Ecto neural progenitor cell (in vitro differentiated cells): ENCODE results near the gene EGLN3.
"Not testable (repeated sequence)": the region's sequence is repeated elsewhere in the genome, so short reads cannot be mapped to it uniquely, and the experiment has no call there.

Experiments used
- DNase-seq: peaks from one replicate; pipeline ENCODE4 v3.0.0-alpha.2; 2018; ENCODE audit warnings: low spot score

Gene EGLN3

DNA sequence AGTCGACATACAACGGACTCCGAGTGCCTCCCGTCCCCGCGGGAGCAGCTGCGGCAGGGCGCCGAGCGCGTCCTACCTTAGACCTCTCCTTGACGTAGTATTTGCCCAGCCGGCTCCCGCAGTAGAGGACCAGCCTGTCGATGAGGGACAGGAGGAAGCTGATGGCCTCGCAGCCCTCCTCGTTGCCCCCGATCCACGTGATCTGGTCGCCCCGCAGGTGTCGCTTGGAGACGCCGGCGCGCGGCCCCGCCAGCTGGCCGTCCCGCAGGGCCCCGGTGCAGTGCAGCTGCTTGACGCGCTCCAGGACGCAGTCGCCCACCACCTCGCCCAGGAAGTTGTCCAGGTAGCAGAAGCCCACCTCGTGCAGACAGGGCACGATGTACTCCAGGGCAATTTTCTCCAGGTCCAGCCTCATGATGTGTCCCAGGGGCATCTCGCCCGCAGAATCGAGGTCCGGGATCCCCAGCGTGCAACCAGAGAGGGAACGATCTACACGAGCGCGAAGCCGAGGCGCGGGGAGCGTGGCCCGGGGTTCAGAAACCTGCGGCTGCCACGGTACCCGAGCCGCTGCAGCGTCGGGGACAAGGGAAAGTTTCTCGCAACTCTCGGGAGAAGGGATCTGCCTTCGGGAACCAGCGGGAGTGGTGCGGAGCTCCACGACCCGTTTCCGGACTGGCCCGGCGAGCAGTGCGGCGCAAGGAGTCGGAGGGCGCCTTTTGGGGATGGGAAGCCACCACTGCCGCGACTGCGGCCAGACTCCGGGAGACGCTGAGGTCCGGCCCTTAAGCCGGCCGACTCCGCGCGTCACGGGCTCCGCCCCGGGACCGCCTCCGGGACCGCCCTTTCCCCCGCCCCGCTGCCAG, at the start of gene EGLN3:
Gene EGLN3 (minus strand): TSS at position 755 of the 863 bp plus-strand sequence. CDS start 322 bp downstream, at position 433.
- peak; percentile 95 for DNase-seq

DNA sequence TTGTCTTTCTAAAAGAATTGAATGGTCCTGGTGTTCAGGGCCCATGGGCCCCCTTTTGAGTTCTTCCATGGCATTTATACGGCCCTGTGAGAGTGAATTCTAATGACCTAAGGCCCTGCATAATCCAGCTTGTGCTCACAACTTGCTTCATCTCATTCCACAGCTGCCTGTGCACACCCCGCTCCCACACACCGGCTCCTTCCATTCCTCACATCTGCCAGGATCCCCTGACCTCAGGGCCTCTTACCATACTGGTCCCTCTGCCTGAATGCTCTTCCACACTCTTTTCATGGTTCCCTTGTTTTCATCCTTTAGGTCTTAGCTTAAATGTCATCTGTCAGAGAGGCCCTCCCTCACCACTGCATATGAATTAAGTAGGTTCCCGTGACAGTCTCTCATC, 49.5 kb upstream of the EGLN3 start:
- no peak for DNase-seq

DNA sequence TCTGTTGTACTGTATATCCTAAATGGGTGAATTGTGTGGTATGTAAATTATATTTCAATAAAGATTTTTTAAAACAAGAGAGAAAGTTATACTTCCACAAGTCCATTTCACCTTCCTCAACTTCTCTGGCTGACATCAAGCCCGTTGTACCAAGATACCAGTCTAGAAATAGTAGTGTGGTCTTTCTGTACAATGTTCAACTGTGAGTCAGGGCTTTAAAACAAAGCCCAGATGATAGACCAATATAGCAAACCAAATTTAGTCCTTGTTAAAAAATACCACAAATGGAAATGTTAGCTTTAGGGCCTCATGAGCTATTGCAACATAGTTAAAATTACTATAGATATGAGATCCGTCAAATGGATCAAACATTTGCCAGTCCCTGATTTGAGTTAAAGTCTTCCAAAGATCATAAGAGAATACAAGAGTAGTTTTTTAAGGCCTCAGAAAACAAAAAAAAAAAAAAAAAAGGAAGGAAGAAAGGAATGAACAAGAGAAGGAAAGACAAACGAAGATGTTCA, 49.0 kb upstream of the EGLN3 start:
- no peak for DNase-seq

DNA sequence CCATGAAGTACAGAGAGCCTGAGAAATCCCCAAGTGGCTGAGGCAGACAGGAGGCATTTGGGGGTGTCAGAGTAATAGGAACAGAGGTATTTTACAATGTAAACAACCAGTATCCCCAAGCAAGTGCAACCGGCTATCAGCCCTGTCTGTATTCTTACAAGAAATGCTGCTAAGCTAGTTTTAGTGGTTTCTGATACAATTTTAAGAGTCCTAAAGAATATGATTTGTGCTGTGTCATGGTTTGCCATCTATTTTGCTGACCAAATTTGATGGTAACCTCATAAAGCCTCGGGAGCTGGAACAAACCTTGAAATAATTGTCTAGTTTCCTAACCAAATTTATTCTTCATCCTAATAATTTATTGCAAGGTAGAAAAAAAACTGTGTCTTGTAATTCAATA, 46.7 kb upstream of the EGLN3 start:
- DNase-seq, result no peak

DNA sequence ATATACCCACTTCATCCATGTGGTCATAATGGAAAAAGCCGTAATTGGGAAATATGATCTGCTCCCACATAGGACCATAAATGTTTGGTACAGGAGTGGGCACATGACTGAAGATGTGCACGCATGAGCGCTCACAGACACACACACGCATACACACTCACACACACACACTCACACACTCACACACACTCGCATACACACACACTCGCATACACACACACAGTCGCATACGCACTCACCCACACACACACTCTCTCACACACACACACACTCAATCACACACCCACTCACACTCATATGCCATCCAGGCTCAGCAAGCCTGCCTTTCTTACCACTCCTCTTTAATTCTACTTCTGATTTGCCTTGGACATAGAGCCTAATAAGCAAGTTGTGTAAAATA, 45.6 kb upstream of the EGLN3 start:
- no peak for DNase-seq

DNA sequence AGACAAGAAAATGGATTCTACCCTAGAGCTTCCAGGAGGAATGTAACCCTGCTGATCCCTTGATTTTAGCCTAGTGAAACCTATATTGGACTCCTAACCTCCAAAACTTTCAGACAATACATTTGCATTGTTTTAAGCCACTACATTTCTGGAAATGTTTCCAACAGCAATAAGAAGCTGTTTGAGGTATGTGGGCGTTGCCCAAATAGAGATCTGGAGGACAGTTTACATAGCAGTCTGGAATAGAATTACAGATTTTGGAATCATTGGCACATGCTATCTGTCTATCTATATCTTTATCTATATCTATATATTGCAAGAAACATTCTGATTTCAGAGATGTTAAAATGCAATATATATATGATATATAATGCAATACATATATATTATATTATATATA, 42.4 kb upstream of the EGLN3 start:
- DNase-seq, result no peak

DNA sequence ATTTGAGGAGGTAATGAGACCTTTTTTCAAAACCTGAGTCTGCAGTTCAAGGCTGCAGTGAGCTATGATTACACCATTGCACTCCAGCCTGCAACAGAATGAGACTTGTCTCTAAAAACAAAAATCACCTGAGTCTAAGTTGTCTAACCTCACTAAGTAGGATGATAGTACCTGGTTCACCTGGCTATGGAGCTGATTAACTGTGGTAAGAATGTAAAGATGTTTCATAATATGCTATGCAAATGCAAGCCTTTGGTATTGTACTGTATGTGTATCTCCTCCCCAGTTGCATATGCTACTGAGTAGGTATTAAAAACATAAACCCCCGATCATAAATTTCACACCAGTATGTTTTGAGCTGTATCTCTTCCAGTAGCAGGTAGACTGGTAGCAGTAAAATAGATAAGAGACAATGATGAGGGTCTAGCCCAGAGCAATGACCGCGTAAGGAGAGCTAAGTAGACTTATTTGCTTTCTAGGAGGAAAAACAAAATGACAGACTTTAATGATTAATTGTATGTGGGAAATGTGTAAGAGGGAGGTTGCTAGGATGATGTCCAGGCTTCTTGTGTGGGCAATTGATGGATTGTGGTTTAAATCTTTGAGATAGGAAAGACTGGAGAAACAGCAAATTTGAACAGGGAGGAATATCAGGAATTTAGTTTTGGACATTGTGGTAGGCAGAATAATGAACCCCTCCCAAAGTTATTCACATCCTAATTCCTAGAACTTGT, 41.6 kb upstream of the EGLN3 start:
- no peak for DNase-seq

DNA sequence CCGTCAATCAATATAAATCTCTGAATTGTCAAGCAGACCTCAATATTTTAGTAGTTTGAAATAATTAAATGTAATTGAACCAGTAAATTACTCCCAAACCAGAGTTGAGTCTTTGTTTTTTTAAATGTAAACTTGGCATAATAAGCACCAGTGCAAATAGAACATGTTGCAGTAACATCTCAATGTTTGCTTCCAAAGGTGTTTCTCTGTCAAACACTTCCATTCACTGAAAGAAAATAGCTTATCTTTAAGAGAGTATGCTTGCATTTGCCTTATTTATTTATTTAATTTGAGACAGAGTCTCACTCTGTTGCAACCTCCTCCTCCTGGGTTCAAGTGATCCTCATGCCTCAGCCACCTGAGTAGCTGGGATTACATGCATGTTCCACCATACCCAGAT, 39.9 kb upstream of the EGLN3 start:
- no peak for DNase-seq

DNA sequence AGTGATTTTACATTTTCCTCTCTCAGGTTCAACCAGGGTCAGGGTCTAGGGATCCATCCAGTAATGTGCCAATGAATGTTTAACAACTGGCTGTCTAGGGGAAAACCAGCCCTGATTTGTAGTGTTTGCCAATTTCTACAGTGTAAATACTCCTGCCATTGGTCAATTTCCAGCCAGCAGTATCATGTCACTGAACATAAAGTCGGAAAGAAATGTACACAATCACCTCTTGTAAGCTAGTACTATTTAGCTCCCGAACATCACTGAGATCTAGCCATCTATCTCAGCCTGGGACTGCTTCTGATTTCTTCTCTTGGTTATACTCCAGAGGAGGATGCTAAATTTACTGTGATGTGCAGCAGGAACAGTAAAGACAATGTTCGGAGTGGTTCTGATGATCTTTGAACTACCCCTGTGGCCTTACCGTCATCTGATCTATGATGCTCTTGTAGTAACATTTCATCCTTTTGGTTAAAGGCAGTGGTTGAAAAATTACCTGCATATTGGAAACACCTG, 36.7 kb upstream of the EGLN3 start:
- DNase-seq, result no peak

DNA sequence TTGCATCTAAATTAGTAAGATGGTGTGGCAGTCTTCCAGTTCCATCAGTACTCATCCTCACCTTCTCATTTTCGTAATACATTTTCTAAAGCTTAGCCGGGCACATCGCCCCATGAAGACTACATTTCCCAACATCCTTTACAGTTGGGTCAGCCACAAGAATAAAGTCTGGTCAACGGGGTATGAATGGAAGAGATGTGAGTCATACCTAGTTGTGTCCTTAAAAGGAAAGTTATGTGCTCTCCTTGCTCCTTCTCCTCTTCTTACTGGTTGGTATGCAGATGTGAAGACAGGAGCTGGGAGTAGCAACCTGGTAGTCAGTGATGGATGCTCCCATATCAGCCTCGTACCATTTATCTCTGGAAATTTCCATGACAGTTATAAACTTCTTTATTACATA, 35.9 kb upstream of the EGLN3 start:
- no peak for DNase-seq

DNA sequence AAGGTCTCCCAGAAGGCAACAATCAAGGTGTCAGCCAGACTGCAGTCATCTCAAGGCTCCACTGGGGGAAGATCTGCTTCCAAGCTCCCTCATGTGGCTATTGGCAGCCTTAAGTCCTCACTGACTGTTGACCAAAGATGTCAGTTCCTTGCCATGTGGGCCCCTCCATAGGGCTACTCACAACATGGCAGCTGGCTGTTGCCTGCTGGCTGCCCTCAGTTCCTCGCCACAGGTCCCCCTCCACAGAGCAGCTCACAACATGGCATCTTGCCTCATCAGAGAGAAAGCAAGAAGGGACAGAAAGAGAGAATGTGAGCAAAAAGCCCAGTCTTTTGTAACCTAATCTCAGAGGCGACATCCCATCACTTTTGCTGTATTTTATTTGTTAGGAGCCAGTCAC, 34.4 kb upstream of the EGLN3 start:
- no peak for DNase-seq

DNA sequence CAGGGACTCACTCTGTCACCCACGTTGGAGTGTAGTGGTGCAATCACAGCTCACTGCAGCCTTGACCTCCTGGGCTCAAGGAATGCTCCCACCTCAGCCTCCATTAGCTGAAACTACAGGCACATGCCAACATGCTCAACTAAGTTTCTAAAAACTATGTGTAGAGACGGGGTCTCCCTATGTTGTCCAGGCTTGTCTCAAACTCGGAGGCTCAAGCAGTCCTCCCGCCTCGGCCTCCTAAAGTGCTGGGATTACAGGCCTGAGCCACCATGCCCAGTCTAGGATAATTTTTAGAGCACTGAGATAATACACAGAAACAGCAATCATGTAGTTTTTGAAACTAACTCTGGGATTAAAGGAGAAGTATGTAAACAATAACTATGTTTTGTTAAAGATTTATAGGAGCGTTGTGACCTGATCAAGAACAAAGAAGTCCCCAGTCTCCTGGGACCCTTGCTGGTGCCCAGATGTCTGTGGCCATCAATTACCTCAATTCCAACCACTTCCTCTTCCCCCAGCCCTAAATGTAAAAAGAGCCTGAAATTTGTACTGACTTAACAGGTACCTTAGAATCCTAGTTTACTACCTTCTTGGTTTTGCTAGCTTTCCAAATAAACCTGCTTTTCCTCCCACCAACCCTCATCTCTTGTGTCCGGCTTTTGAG, 28.9 kb upstream of the EGLN3 start:
- DNase-seq, result no peak

DNA sequence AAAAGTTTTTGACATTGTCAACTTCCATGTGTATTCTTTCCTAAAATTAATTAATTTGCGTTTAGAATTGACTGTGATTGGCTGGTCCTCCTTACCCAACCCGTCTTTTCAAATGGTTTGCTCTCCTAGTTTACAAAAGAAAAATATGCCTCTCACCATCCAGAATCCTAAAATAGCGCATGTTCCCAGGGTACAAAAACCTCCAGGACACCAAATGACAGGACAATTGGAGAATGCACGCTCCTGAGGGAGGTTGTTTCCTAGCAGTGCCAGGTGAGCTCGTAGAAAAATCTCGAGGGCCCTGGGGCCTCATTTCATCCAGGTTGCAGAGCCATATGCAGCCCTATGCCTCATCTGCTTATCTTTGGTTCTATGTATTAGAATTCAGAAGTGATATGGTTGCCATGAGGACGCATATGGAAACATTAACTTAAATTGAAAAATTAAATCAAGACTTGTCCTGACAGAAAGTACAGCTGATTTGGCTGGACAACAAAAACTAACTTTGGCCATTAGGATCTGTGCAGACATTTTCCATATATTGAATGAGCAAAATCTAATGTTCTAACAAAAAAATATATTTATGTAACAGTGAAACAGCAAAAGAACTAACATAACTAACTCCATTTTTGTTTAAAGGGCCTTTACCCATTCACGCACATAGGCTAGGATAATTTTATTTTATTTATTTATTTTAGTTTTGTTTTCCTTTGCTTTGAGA, 28.2 kb upstream of the EGLN3 start:
- DNase-seq, result no peak

DNA sequence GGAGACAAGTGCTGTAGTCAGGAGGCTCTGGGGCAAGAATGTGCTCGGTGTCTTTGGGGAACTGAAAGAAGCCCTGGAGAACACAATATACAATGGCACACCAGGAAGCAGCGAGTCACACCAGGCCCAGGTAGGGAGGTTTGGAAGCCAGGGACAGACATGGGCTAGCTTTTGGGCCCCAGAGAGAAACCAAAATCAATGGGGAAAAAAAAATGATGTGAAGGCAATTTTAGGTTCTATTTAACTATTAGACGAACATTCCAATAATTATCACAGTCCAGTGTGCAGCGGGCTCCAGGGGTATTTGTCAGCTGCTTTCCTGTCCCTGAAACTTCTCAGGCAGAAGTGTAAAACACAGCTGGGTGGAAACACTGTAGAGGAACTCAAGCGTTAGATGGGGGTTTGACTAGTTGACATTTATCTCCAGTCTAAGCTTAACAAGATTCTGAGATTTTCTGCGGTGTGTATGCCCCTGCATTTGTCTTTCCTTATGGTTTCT, 21.8 kb upstream of the EGLN3 start:
- DNase-seq, result no peak

DNA sequence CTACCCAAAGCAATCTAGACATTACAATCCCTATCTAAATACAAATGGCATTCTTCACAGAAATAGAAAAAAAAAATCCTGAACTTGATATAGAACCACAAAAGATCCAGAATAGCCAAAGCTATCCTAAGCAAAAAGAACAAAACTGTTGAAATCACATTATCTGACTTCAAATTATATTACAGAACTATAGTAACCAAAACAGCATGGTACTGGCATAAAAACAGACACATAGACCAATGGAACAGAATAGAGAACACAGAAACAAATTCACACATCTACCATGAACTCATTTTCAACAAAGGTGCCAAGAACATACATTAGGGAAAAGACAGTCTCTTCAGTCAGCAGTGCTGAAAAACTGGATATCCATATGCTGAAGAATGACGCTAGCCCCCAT, 19.0 kb upstream of the EGLN3 start:
- not testable (repeated sequence) for DNase-seq

DNA sequence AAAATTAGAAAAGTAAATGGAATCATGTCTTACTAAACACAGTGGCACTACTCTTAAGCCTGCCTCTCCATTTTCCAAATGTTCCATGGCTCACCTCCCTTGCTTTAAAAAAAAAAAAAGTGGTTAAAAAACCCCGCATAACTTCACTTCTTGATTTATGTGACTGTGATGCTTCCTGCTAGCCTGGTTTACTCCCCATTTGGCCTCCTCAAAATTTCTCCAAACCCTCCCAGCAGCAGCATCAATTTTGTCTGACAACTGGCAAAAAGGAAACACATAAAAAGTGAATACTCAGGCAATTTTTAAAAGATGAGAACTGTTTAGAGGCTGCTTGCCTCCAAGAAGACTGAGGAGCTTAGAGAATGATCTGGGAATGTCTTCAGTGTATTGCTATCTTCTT, 17.8 kb upstream of the EGLN3 start:
- DNase-seq, result no peak

DNA sequence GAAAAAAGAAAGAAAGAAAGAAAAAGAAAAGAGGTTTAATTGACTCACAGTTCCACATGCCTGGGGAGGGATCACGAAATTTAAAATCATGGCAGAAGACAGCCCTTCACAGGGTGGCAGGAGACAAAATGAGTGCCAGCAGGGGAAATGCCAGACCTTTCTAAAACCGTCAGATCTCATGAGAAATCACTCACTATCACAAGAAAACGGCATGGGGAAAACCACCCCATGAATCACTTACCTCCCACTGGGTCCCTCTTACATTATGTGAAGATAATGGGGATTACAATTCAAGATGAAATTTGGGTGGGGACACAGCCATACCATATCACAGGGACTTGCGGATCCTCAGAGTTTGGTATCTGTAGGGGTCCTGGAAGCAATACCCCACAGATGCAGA, 16.3 kb upstream of the EGLN3 start:
- DNase-seq, result no peak

DNA sequence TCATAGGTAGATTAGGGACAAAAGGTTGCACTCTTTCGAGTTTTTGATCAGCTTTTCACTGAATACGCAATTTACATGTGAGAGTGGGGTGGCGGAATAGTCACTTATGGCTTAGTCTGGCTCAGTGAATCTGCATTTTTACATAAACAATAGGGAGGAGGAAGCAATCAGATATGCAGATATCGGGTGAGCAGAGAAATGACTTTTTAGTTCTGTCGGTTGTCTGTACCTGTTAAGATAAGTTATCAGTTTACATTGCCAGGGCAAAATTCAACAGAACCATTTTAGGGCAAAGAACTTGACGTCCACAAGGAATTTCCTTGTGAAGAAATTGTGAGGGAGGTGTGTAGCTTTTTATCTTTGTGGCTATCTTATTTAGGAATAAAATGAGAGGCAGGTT, 15.4 kb upstream of the EGLN3 start:
- no peak for DNase-seq

DNA sequence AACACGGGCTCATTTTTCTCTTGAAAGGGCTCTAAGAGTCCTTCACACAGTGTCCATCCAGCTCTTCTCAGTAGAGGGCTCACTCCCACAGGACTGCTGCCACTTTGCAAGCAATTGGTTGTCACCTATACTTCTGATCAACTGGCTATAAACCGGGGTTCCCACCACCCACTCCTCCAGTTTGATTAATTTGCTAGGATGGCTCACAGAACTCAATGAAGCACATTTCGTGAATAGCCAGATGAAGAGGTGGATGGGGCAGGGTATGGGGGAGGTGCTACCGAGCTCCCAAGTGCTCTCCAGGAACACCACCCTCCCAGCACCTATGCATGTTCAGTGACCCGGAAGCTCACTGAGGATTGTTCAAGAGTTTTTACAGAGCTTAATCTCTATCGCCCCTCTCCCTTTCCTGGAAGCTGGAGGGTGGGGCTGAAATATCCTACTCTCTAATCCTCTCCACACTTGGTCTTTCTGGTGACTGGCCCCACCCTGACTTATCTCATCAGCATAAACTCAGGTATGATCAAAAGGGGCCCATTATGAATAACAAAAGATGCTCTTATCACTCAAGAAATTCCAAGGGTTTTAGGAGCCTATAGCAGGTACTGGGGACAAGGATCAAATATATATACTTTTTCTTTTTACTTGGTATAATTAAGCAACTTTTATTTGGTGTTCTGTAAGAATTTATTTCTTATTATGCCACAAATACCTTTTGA, 13.9 kb upstream of the EGLN3 start:
- no peak for DNase-seq

DNA sequence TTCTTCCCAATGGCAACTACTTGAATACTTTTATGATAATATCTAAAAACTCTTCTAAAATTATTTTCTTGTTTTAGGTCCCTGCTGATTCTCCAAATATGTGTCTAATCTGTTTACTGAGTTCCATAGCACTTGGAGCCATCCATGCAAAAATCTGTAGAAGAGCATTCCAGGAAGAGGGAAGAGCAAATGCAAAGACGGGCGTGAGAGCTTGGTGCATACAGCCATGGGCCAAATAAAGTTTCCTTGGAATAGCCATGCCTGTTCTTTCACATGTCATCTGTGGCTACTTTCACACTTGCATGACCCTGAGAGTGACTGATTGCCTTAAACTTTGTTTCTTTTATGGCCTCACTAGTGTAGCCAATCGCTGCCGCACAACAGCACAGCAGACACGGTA, 13.0 kb upstream of the EGLN3 start:
- no peak for DNase-seq

DNA sequence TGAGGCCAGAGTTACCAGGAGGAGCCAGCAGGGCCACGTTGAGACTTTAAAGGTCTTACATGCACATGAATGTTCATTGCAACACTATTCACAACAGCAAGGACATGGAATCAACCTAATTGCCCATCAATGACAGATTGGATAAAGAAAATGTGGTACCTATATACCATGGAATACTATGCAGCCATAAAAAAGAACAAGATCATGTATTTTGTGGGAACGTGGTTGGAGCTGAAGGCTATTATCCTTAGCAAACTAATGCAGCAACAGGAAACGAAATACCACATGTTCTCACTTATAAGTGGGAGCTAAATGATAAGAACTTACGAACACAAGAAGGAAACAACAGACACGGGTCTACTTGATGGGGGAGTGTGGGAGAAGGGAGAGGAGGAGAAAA, 11.6 kb upstream of the EGLN3 start:
- DNase-seq, result not testable (repeated sequence)
